ENCODE data around the gene TTC28. TPM values are rescaled to one million over a fixed set of nuclear protein-coding genes. Genes with fewer than 3 reads are reported as not detected.

Gene TTC28
- total and polyA plus RNA-seq, 7 experiments from 2014 or later: 0.50 to 8.3 (median 4.2) TPM

- no peak overlapping the region for H3K27ac Mint-ChIP-seq
- DNase-seq: peak in 1 of 9 donors; percentile 3
These were observed 692.7 kb downstream of the TTC28 start for GRCh38 chr22:27986937-27987336.

GRCh38 chr22:27986459-27986858, 693.2 kb downstream of the TTC28 start:
- Histone ChIP-seq H3K36me3 (ENCODE audit: control insufficient read depth in 2 of 3, insufficient read depth in 3 of 3, low read length in 3 of 3) (peaks cover 0 to 22% (median 0%) of the 10 kb centered on the region in 3 experiments), H3K4me3 (ENCODE audit: low read length) (no peak overlapping the region), H3K9me3 (ENCODE audit: control insufficient read depth in 2 of 3, low read length in 3 of 3) (no peaks in the 10 kb centered on the region), H3K27me3 (ENCODE audit: control insufficient read depth in 2 of 2, insufficient read depth in 2 of 2, low read length in 2 of 2) (no peaks in the 10 kb centered on the region), H3K27ac (ENCODE audit: low read depth, low read length) (no peak overlapping the region), H3K4me1 (ENCODE audit: control insufficient read depth in 2 of 2, insufficient read depth in 2 of 2, low read length in 2 of 2) (no peaks in the 10 kb centered on the region)
- no peak overlapping the region for H3K4me3 Mint-ChIP-seq
- H3K9me3 Mint-ChIP-seq: no peaks in the 10 kb centered on the region
- CTCF ChIA-PET: no interaction called here
- H3K4me1 Mint-ChIP-seq: peaks cover 0 to 9% (median 4%) of the 10 kb centered on the region in 7 donors
- peaks cover 0 to 29% (median 5%) of the 10 kb centered on the region in 5 donors for H3K36me3 Mint-ChIP-seq
- POLR2A ChIA-PET: no interaction called here
- ATAC-seq (no peak), DNase-seq (peak in 1 of 9 donors; percentile 3)
- intact Hi-C loops (cut with micrococcal nuclease): no loop called here
- H3K27me3 Mint-ChIP-seq: no peaks in the 10 kb centered on the region
- no peak overlapping the region for H3K27ac Mint-ChIP-seq

More at GRCh38 chr22:27986937-27987336, 692.7 kb downstream of the TTC28 start:
- Mint-ChIP-seq H3K27me3 (no peaks in the 10 kb centered on the region), H3K4me3 (no peak overlapping the region), H3K9me3 (no peaks in the 10 kb centered on the region), H3K4me1 (peaks cover 0 to 9% (median 4%) of the 10 kb centered on the region in 7 donors), H3K36me3 (peaks cover 0 to 26% (median 5%) of the 10 kb centered on the region in 5 donors)
- Histone ChIP-seq H3K27me3 (ENCODE audit: control insufficient read depth in 2 of 2, insufficient read depth in 2 of 2, low read length in 2 of 2) (no peaks in the 10 kb centered on the region), H3K36me3 (ENCODE audit: control insufficient read depth in 2 of 3, insufficient read depth in 3 of 3, low read length in 3 of 3) (peaks cover 0 to 22% (median 0%) of the 10 kb centered on the region in 3 experiments), H3K4me1 (ENCODE audit: control insufficient read depth in 2 of 2, insufficient read depth in 2 of 2, low read length in 2 of 2) (no peaks in the 10 kb centered on the region), H3K9me3 (ENCODE audit: control insufficient read depth in 2 of 3, low read length in 3 of 3) (no peaks in the 10 kb centered on the region), H3K27ac (ENCODE audit: low read depth, low read length) (no peak overlapping the region), H3K4me3 (ENCODE audit: low read length) (no peak overlapping the region)
- ATAC-seq: no peak
- ChIA-PET CTCF (no interaction called here), POLR2A (no interaction called here)
- intact Hi-C loops (cut with micrococcal nuclease): no loop called here

GRCh38 chr22:27985323-27986275, 694.0 kb downstream of the TTC28 start:
- H3K27me3 ChIP-seq (ENCODE audit: control insufficient read depth in 2 of 2, insufficient read depth in 2 of 2, low read length in 2 of 2): no peaks in the 10 kb centered on the region
- peaks cover 0 to 22% (median 0%) of the 10 kb centered on the region in 3 experiments for H3K36me3 ChIP-seq (ENCODE audit: control insufficient read depth in 2 of 3, insufficient read depth in 3 of 3, low read length in 3 of 3)
- intact Hi-C loops (cut with micrococcal nuclease): no loop called here
- Mint-ChIP-seq H3K4me1 (peaks cover 0 to 9% (median 4%) of the 10 kb centered on the region in 7 donors), H3K36me3 (peaks cover 0 to 29% (median 5%) of the 10 kb centered on the region in 5 donors), H3K9me3 (no peaks in the 10 kb centered on the region), H3K27ac (no peak overlapping the region), H3K4me3 (no peak overlapping the region), H3K27me3 (no peaks in the 10 kb centered on the region)
- H3K4me1 ChIP-seq (ENCODE audit: control insufficient read depth in 2 of 2, insufficient read depth in 2 of 2, low read length in 2 of 2): no peaks in the 10 kb centered on the region
- ChIA-PET CTCF (no interaction called here), POLR2A (interaction anchor here (0.6 kb wide), 1 partner anchor 1359 kb away, joined by 3 read pairs; no protein-coding TSS in a partner anchor)
- no peak overlapping the region for H3K4me3 ChIP-seq (ENCODE audit: low read length)
- no peak for ATAC-seq
- no peaks in the 10 kb centered on the region for H3K9me3 ChIP-seq (ENCODE audit: control insufficient read depth in 2 of 3, low read length in 3 of 3)
- DNase-seq: peak in 1 of 9 donors; percentile 14
- H3K27ac ChIP-seq (ENCODE audit: low read depth, low read length): no peak overlapping the region

GRCh38 chr22:27984723-27985122, 694.9 kb downstream of the TTC28 start:
- no peaks in the 10 kb centered on the region for H3K4me1 ChIP-seq (ENCODE audit: control insufficient read depth in 2 of 2, insufficient read depth in 2 of 2, low read length in 2 of 2)
- ChIA-PET CTCF (no interaction called here), POLR2A (no interaction called here)
- no peak for ATAC-seq
- H3K27me3 ChIP-seq (ENCODE audit: control insufficient read depth in 2 of 2, insufficient read depth in 2 of 2, low read length in 2 of 2): no peaks in the 10 kb centered on the region
- peaks cover 0 to 9% (median 4%) of the 10 kb centered on the region in 7 donors for H3K4me1 Mint-ChIP-seq
- H3K4me3 ChIP-seq (ENCODE audit: low read length): no peak overlapping the region
- peak overlapping the region in 1 of 9 donors; percentile 68 for H3K27ac Mint-ChIP-seq
- no peaks in the 10 kb centered on the region for H3K9me3 Mint-ChIP-seq
- peak in 1 of 9 donors; percentile 3 for DNase-seq
- H3K36me3 ChIP-seq (ENCODE audit: control insufficient read depth in 2 of 3, insufficient read depth in 3 of 3, low read length in 3 of 3): peaks cover 0 to 22% (median 0%) of the 10 kb centered on the region in 3 experiments
- H3K27me3 Mint-ChIP-seq: no peaks in the 10 kb centered on the region
- intact Hi-C loops (cut with micrococcal nuclease): no loop called here
- H3K4me3 Mint-ChIP-seq: no peak overlapping the region
- no peak overlapping the region for H3K27ac ChIP-seq (ENCODE audit: low read depth, low read length)
- peaks cover 0 to 29% (median 5%) of the 10 kb centered on the region in 5 donors for H3K36me3 Mint-ChIP-seq
- no peaks in the 10 kb centered on the region for H3K9me3 ChIP-seq (ENCODE audit: control insufficient read depth in 2 of 3, low read length in 3 of 3)

GRCh38 chr22:27984001-27984695, 695.5 kb downstream of the TTC28 start:
- ATAC-seq: no peak
- Mint-ChIP-seq H3K27ac (peak overlapping the region in 2 of 9 donors; percentile 53 to 68), H3K9me3 (no peaks in the 10 kb centered on the region), H3K4me1 (peaks cover 0 to 9% (median 4%) of the 10 kb centered on the region in 7 donors), H3K36me3 (peaks cover 0 to 29% (median 5%) of the 10 kb centered on the region in 5 donors), H3K4me3 (no peak overlapping the region), H3K27me3 (no peaks in the 10 kb centered on the region)
- H3K27ac ChIP-seq (ENCODE audit: low read depth, low read length): no peak overlapping the region
- no peaks in the 10 kb centered on the region for H3K4me1 ChIP-seq (ENCODE audit: control insufficient read depth in 2 of 2, insufficient read depth in 2 of 2, low read length in 2 of 2)
- H3K36me3 ChIP-seq (ENCODE audit: control insufficient read depth in 2 of 3, insufficient read depth in 3 of 3, low read length in 3 of 3): peaks cover 0 to 22% (median 0%) of the 10 kb centered on the region in 3 experiments
- ChIA-PET POLR2A (no interaction called here), CTCF (no interaction called here)
- H3K9me3 ChIP-seq (ENCODE audit: control insufficient read depth in 2 of 3, low read length in 3 of 3): no peaks in the 10 kb centered on the region
- no peaks in the 10 kb centered on the region for H3K27me3 ChIP-seq (ENCODE audit: control insufficient read depth in 2 of 2, insufficient read depth in 2 of 2, low read length in 2 of 2)
- no peak overlapping the region for H3K4me3 ChIP-seq (ENCODE audit: low read length)
- intact Hi-C loops (cut with micrococcal nuclease): no loop called here
- DNase-seq: peak in 1 of 9 donors; percentile 10

- Histone ChIP-seq H3K4me3 (ENCODE audit: low read length) (no peak overlapping the region), H3K36me3 (ENCODE audit: control insufficient read depth in 2 of 3, insufficient read depth in 3 of 3, low read length in 3 of 3) (peaks cover 0 to 22% (median 0%) of the 10 kb centered on the region in 3 experiments), H3K9me3 (ENCODE audit: control insufficient read depth in 2 of 3, low read length in 3 of 3) (no peaks in the 10 kb centered on the region), H3K4me1 (ENCODE audit: control insufficient read depth in 2 of 2, insufficient read depth in 2 of 2, low read length in 2 of 2) (no peaks in the 10 kb centered on the region), H3K27ac (ENCODE audit: low read depth, low read length) (no peak overlapping the region), H3K27me3 (ENCODE audit: control insufficient read depth in 2 of 2, insufficient read depth in 2 of 2, low read length in 2 of 2) (no peaks in the 10 kb centered on the region)
- ATAC-seq (no peak), DNase-seq (peak in 1 of 9 donors; percentile 3)
- peaks cover 0 to 29% (median 5%) of the 10 kb centered on the region in 5 donors for H3K36me3 Mint-ChIP-seq
- H3K4me1 Mint-ChIP-seq: peaks cover 0 to 6% (median 0%) of the 10 kb centered on the region in 7 donors
- H3K9me3 Mint-ChIP-seq: no peaks in the 10 kb centered on the region
- CTCF ChIA-PET: no interaction called here
- POLR2A ChIA-PET: no interaction called here
- H3K27ac Mint-ChIP-seq: no peak overlapping the region
- H3K4me3 Mint-ChIP-seq: no peak overlapping the region
- intact Hi-C loops (cut with micrococcal nuclease): no loop called here
- H3K27me3 Mint-ChIP-seq: no peaks in the 10 kb centered on the region
These were observed 696.3 kb downstream of the TTC28 start for GRCh38 chr22:27983361-27983791.
